ENCODE measurements around the gene BID.

The BID gene

GRCh38 chr22:17748555-17749353, 25.5 kb downstream of the BID start:
- Histone ChIP-seq H3K27ac (ENCODE audit: low read depth, low read length, poor library complexity, severe bottlenecking) (no peak overlapping the region), H3K27me3 (ENCODE audit: insufficient read depth, low read length) (no peaks in the 10 kb centered on the region)

GRCh38 chr22:17746916-17747315, 27.4 kb downstream of the BID start:
- no peaks in the 10 kb centered on the region for H3K9me3 ChIP-seq (ENCODE audit: low read length)
- no peak overlapping the region for H3K27ac ChIP-seq (ENCODE audit: low read depth, low read length, poor library complexity, severe bottlenecking)
- H3K4me2 ChIP-seq (ENCODE audit: low read length) = no peak overlapping the region
- H3K9me2 ChIP-seq (ENCODE audit: low read depth, low read length) = no peaks in the 10 kb centered on the region
- no peaks in the 10 kb centered on the region for H3K36me3 ChIP-seq (ENCODE audit: insufficient read depth, low read length)
- H3K79me2 ChIP-seq (ENCODE audit: insufficient read depth, low read length) = no peaks in the 10 kb centered on the region
- H3K27me3 ChIP-seq (ENCODE audit: insufficient read depth, low read length) = no peaks in the 10 kb centered on the region
- no peak for TF ChIP-seq EZH2 (IDR thresholded peaks at IDR 0.05; ENCODE audit: borderline replicate concordance, low read length)
- TF ChIP-seq, protein P1, sequence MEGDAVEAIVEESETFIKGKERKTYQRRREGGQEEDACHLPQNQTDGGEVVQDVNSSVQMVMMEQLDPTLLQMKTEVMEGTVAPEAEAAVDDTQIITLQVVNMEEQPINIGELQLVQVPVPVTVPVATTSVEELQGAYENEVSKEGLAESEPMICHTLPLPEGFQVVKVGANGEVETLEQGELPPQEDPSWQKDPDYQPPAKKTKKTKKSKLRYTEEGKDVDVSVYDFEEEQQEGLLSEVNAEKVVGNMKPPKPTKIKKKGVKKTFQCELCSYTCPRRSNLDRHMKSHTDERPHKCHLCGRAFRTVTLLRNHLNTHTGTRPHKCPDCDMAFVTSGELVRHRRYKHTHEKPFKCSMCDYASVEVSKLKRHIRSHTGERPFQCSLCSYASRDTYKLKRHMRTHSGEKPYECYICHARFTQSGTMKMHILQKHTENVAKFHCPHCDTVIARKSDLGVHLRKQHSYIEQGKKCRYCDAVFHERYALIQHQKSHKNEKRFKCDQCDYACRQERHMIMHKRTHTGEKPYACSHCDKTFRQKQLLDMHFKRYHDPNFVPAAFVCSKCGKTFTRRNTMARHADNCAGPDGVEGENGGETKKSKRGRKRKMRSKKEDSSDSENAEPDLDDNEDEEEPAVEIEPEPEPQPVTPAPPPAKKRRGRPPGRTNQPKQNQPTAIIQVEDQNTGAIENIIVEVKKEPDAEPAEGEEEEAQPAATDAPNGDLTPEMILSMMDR (IDR thresholded peaks at IDR 0.05; ENCODE audit: low read length) = no peak
- H3K4me1 ChIP-seq (ENCODE audit: insufficient read depth, low read length, severe bottlenecking) = no peaks in the 10 kb centered on the region
- no peaks in the 10 kb centered on the region for H3F3A ChIP-seq (ENCODE audit: insufficient read depth, low read length)
- H2AFZ ChIP-seq (ENCODE audit: low read length) = no peak overlapping the region
- no peak overlapping the region for H3K4me3 ChIP-seq (ENCODE audit: low read depth, low read length, poor library complexity, severe bottlenecking)
- H4K20me1 ChIP-seq (ENCODE audit: insufficient read depth, low read length) = no peaks in the 10 kb centered on the region
- no peak overlapping the region for H3K9ac ChIP-seq (ENCODE audit: low read length)

More at GRCh38 chr22:17748555-17749353, 25.5 kb downstream of the BID start:
- H4K20me1 ChIP-seq (ENCODE audit: insufficient read depth, low read length) = no peaks in the 10 kb centered on the region
- no peaks in the 10 kb centered on the region for H3K4me1 ChIP-seq (ENCODE audit: insufficient read depth, low read length, severe bottlenecking)
- H3K9me3 ChIP-seq (ENCODE audit: low read length) = no peaks in the 10 kb centered on the region
- no peaks in the 10 kb centered on the region for H3K9me2 ChIP-seq (ENCODE audit: low read depth, low read length)
- no peak overlapping the region for H2AFZ ChIP-seq (ENCODE audit: low read length)
- H3K36me3 ChIP-seq (ENCODE audit: insufficient read depth, low read length) = no peaks in the 10 kb centered on the region
- no peak overlapping the region for H3K4me2 ChIP-seq (ENCODE audit: low read length)
- no peak overlapping the region for H3K9ac ChIP-seq (ENCODE audit: low read length)
- TF ChIP-seq EZH2 (IDR thresholded peaks at IDR 0.05; ENCODE audit: borderline replicate concordance, low read length) = no peak
- TF ChIP-seq, protein P1 (IDR thresholded peaks at IDR 0.05; ENCODE audit: low read length) = no peak
- no peaks in the 10 kb centered on the region for H3F3A ChIP-seq (ENCODE audit: insufficient read depth, low read length)
- H3K4me3 ChIP-seq (ENCODE audit: low read depth, low read length, poor library complexity, severe bottlenecking) = no peak overlapping the region
- H3K79me2 ChIP-seq (ENCODE audit: insufficient read depth, low read length) = no peaks in the 10 kb centered on the region

- Histone ChIP-seq H3K4me2 (ENCODE audit: low read length) (no peak overlapping the region), H3K79me2 (ENCODE audit: insufficient read depth, low read length) (no peaks in the 10 kb centered on the region), H3K4me3 (ENCODE audit: low read depth, low read length, poor library complexity, severe bottlenecking) (no peak overlapping the region), H3K36me3 (ENCODE audit: insufficient read depth, low read length) (no peaks in the 10 kb centered on the region), H3K4me1 (ENCODE audit: insufficient read depth, low read length, severe bottlenecking) (no peaks in the 10 kb centered on the region), H2AFZ (ENCODE audit: low read length) (no peak overlapping the region), H3K27me3 (ENCODE audit: insufficient read depth, low read length) (no peaks in the 10 kb centered on the region), H4K20me1 (ENCODE audit: insufficient read depth, low read length) (no peaks in the 10 kb centered on the region), H3K9me2 (ENCODE audit: low read depth, low read length) (no peaks in the 10 kb centered on the region), H3K27ac (ENCODE audit: low read depth, low read length, poor library complexity, severe bottlenecking) (no peak overlapping the region), H3F3A (ENCODE audit: insufficient read depth, low read length) (no peaks in the 10 kb centered on the region), H3K9ac (ENCODE audit: low read length) (no peak overlapping the region), H3K9me3 (ENCODE audit: low read length) (no peaks in the 10 kb centered on the region)
- TF ChIP-seq, protein P1 (IDR thresholded peaks at IDR 0.05; ENCODE audit: low read length) = no peak
- no peak for TF ChIP-seq EZH2 (IDR thresholded peaks at IDR 0.05; ENCODE audit: borderline replicate concordance, low read length)
Measured at GRCh38 chr22:17744430-17744829, 29.8 kb downstream of the BID start.
